ENCODE data around the gene PAM16. TPM values are rescaled to one million over a fixed set of nuclear protein-coding genes. Genes with fewer than 3 reads are reported as not detected.
"Not testable (repeated sequence)": the region's sequence is repeated elsewhere in the genome, so short reads cannot be mapped to it uniquely, and the experiment has no call there.

PAM16 gene
- total RNA-seq, 1 donor from 2014 or later, result 21.2 TPM

DNA sequence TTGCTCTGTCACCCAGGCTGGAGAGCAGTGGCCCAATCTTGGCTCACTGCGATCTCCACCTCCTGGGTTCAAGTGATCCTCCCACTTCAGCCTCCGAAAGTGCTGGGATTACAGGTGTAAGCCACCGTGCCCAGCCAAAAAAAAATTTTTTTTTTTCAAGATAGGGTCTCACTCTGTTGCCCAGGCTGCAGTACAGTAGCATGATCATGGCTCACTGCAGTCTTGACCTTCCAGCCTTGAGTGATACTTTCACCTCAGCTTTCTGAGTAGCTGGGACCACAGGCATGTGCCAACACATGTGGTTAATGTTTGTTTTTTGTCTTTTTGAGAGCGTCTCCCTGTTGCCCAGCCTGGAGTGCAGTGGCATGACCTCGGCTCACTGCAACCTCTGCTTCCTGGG, 1.7 kb upstream of the PAM16 start:
- no peak for DNase-seq

GRCh38 chr16:4351880-4352279, 759 bp upstream of the PAM16 start:
- DNase-seq, result no peak

DNA sequence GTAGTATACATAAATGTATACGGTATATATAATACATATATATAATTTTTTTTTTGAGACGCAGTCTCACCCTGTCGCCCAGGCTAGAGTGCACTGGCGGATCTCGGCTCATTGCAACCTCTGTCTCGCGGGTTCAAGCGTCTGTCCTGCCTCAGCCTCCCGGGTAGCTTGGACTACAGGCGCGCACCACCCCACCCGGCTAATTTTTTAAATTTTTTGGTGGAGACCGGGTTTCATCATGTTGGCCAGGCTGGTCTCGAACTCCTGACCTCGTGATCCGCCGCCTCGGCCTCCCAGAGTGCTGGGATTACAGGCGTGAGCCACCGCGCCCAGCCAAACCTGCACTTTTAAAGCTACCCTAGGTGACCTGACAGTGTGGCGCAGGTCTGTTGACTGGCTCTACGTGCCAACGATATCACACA, 745 bp downstream of the PAM16 start:
- DNase-seq, result no peak

DNA sequence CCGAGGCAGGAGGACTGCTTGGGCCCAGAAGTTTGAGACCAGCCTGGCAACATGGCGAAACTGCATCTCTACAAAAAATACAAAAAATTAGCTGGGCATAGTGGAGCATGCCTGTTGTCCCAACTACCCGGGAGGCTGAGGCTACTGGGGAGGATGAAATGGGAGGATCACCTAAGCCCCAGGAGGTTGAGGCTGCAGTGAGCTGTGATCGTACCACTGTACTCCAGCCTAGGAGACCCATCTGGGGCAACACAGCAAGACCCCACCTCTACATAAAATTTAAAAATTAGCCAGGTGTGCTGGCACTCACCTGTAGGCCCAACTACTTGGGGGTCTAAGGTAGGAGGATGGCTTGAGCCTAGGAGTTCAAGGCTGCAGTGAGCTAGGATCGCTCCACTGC, 1.8 kb downstream of the PAM16 start:
- no peak for DNase-seq

- DNase-seq, result no peak
Measured at GRCh38 chr16:4347765-4348509, 3.2 kb downstream of the PAM16 start.

- DNase-seq, result no peak
Measured at GRCh38 chr16:4347010-4347409, 4.1 kb downstream of the PAM16 start.

GRCh38 chr16:4345836-4346781, 5.0 kb downstream of the PAM16 start:
- no peak for DNase-seq

DNA sequence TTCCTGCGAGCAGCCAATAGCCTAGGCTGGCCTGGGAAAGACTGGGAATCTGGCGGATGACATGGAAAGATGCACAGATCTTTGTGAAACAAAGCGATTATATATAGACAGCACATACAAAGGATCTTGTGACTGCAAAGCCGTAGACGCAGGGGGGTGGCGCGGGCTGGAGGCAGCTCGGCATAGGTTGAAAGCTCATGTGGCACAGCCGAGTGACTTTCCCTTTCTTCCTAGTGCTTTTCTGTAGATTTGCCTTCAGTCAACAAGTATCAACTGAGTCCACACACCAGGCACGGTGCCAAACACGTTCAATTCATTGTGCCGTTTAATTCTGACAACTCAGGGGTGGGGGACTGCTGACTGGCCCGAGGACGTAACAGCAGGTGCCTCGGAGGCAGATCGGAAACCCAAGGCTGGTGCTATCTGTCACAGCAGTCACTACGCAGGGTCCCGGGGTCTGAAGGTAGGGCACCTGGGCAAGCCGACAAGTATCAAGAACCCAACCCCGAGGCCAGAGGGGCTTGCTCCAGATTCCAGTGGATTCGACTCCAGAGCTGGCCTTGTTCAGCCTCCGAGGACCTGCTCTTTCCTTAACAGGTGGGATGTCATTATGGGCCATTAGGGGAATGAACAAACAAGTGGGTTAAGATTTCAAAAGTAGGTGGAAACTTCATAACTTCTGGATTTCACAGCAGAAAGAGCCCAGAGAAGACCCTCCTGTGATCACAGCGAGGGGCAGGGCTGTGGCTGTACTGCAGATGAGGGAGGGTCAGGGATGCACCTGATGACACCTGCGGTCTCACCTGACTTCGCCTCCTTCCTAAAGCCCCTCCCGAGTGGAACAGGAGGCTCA, 5.9 kb downstream of the PAM16 start:
- peak; percentile 72 for DNase-seq

GRCh38 chr16:4344300-4344982, 6.7 kb downstream of the PAM16 start:
- not testable (repeated sequence) for DNase-seq

DNA sequence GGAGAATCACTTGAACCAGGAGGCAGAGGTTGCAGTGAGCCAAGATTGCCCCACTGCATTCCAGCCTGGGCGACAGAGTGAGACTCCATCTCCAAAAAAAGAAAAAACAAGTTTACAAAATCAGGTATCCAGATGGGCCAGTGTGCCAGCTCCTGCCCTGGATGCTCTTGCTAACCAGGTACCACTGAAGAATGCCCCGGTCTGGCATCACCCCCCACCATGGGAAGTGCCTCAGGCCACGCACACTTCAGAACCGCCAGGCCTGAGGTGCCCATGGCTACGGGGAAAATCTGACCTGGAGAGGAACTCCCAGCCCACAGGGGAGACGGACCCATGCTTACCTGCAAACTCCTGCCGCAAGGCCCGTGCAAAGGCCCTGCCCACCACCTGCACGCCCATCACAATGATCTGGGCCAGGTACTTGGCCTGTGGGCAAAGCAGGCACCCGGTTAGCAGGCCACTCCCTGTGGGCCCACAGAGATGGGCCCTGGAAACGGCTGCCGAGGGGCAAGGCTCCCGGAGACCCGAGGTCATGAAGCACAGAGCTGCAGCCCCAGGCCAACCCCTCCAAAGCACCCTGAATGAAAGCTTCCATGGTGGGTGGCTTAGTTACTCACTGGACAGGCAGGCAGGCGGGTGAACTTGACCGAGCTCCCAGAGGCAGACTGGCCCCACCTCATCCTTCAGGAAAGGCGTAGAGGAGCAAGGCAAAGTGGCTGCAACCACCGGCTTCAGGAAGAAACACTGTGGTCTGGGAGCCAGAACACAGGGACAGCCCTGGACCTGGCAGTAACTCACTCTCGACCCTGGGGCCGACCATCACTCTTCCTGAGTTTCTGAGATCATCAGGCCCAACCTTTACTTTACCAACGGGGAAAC, 8.0 kb downstream of the PAM16 start:
- DNase-seq, result no peak

GRCh38 chr16:4341250-4341649, 9.9 kb downstream of the PAM16 start:
- DNase-seq, result no peak

DNA sequence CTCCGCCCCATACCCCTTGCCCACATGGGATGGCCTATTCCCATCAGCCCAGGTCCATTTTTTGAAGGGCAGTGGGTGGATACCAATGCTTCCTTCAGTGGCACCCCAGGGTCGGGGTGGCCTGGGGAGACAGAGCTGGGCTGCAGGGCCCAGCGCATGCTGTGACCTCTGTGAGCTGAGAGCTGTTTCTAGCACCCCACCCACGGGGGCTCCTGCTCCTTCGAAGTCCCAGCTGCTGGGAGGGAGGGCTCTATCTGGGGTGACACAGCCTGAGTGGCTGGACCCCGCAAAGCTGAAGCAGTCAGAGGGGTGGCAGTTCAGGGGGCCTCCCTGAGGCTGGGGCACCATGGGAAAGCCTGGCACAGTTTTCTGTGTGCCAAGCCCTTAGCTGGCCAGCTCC, 10.7 kb downstream of the PAM16 start:
- DNase-seq, result no peak

DNA sequence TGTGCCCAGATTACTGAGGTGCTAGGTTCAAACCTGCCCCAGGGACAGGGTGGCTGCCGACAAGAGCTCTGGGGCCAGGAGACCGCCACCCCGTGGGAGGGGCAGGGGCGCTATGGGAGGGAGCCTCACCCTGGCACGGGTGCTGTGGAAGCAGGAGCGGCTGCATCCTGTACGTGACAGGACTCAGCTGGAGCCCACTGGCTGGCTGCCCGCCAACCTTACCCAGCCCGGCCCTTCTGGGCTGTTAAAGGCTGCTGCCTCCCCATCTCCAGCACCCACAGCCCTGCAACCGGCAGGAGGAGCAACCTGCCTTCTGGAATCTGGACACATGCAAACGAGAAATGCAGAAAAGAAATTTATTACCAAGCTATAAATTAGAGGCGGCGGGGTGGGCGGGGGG, 11.2 kb downstream of the PAM16 start:
- DNase-seq, result no peak

DNA sequence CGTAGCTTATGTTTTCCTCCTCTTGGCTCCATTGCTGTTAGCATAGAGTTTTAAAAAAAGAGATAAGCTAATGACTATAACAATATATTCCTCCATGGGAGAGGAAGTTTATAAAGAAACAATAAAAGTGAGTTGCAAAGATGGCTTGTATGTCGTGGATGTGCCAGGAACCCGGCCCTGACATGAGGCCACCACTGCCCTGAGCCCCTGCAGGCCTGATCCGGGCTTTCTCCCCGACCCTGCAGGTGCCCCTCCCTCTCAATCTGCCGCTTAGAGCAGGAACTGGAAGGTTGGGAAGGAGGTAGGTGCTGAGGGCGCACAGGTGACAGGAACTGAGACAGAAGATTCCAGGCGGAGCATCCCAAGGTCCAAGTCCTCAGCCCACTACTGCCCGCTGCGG, 11.7 kb downstream of the PAM16 start:
- no peak for DNase-seq

- no peak for DNase-seq
Measured at GRCh38 chr16:4338712-4339299, 12.3 kb downstream of the PAM16 start.

GRCh38 chr16:4338125-4338582, 13.0 kb downstream of the PAM16 start:
- no peak for DNase-seq

DNA sequence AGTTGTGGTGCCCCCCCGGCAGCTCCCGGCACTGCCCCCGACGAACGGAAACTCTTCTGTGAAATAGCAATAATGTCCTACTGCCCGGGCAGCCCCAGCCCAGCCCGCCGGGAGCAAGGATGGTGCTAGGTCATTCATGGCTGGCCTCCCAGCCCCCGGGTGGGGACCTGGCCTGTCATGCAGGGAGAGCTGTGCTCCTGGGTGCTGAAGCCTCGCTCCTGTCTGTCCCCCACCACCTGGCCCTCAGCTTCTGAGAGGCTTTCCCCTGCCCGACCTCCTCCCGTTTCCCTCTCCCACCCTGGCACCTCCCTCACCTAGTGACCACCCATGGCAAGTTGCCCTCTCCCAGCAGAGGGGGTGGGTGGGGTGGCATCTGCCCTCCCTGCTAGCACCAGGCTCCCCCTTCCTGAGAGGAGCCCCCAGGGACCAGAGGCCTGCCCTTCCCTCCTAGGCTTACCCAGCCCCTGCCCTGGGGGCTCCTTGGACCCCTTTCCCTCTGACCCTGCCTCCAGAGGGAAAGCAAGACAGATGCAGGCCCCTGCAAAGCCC, 13.5 kb downstream of the PAM16 start:
- no peak for DNase-seq

DNA sequence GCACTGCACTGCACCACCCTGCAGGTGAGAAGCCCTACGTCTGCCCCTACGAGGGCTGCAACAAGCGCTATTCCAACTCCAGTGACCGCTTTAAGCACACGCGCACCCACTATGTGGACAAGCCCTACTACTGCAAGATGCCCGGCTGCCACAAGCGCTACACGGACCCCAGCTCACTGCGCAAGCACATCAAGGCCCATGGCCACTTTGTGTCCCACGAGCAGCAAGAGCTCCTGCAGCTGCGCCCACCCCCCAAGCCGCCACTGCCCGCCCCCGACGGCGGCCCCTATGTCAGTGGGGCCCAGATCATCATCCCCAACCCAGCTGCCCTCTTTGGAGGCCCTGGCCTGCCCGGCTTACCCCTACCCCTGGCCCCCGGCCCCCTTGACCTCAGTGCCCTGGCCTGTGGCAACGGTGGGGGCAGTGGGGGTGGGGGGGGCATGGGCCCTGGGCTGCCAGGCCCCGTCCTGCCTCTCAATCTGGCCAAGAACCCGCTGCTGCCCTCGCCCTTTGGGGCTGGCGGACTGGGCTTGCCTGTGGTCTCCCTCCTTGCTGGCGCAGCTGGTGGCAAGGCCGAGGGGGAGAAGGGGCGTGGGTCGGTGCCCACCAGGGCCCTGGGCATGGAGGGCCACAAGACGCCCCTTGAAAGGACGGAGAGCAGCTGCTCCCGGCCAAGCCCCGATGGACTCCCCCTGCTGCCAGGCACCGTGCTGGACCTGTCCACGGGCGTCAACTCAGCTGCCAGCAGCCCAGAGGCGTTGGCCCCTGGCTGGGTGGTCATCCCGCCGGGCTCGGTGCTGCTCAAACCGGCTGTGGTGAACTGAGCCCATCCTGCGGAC, 14.2 kb downstream of the PAM16 start:
- DNase-seq, result no peak

Measured in occipital lobe (tissue), 2 donors.